GM19351 (cell line): ENCODE data around the gene HECW1.

Experiments used
- ATAC-seq: cut with Tn5 transposase; IDR thresholded peaks from one replicate; pipeline ENCODE4 v1.9.1; 2021; ENCODE audit warnings: mild to moderate bottlenecking, moderate library complexity; ENCODE audit not compliant: unreplicated experiment

The HECW1 gene

DNA sequence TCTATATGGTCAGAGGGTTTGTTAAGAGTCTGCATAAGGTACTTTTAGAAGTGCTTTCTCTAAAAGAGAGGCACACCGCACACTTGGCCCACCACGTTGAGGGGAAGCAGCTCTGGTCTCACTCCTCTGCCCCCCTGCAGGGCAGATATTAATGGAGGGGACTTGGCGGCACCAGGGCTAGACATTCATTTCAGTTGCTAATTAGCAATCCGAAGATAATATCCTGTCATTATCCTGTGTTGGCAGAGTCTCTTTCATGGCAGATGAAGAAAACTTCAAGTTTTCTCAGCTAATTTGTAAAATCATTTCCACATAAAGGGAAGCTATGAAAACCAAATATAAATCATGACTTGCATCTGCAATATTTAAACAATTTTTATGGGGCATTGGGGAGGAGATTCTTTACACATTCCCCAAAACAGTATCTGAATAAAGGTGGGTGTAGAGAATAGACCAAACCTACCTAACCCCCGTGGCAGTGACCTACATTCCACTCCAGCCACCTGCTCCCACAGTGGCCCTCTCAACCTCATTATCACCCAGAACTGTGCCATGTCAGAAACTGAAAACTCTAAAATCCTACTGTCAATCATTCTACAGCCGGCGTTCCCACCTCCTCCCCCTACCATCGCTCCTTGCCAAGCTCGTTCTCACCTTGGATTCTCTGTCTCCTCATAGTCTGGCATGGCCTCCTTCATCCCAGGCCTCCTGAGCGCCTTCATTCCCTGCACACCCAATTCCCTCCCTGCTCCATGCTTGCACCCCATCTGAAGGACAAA lies 416.3 kb downstream of the HECW1 start:
- no peak for ATAC-seq

DNA sequence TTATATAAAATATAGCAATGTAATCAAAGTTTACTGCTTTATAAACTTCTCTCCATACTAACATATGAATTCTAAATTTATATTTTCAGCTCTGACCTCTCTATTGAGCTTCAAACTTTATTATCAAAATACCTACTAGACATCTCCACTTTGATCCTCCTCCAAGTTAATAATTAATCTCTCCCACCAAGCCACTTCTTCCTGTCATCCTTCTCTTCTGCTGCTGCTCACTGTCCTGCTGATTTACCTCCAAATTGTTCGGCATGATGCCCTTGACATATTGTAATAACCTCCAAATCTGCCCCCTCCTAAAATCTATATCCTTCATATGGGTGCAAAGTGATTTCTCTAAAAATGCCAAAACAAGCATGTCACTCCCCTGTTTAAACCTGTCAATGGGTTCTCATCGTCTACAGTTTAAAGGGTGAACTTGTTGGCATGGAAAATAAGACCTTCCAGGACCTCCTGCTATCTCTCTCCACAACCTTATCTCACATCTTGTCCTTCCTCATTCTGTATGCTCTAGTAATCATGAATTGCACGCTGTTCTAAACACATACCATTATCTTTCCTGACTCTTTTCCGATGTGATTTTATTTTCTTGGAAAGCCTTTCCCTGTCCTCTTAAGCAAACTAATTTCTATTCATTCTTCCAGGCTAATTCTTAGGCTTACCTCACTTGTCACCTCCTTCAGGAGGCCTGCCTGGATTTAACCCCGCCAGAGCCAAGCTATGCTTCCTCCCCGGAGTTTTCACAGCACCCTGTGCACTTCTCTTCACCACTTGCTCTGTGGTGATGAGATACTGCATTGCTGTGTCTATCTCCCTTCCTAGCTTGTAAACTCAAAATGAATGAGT lies 418.3 kb downstream of the HECW1 start:
- ATAC-seq: no peak

DNA sequence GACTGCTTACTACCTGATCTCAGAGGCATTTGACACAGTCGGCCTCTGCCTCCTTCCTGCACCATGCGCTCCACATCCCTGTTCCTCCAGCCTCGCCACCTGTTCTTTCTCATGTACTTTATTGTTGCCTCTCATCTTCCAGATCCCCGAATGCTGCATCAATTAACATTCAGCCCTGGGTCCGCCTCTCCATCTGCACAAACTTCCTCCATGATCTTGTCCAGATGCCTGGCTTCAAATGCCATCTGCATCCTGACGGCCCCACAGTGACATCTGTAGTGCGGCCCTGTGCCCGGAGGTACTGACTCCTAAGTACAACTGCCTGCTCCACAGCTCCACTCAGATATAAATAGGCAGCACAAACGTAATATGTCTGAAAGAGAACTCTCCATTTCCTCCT lies 419.3 kb downstream of the HECW1 start:
- ATAC-seq: no peak

DNA sequence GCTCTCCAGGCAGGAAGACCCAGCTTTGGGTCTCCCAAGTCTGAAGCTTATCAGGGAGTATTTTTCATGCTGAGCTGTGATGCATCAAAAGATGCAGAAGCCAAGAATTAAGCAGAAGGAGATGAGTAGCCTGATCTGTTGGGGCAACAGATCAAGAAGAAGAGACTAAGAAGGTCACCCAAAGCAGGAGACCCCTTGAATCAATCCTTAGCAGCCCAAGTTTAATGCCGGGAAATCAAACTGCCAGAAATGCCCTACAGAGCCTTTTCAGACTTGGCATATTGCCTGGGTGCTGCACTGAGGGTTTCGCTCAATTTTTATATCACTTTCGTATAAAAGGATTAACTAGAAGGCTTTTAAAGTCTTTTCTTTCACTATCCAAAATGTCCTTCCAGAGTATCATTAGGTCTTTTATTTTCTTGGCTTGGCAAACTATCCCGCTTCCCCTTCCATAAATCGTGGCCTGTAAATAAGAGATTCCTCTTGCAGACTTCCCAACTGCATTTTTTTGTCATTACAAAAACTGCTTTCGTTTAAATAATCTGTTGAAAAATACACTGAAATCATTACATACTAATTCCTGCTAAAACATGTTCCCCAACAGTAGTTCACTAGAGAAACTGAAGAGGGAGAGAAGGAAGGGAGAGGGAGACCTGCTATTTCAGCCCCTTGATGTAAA lies 421.5 kb downstream of the HECW1 start:
- no peak for ATAC-seq

DNA sequence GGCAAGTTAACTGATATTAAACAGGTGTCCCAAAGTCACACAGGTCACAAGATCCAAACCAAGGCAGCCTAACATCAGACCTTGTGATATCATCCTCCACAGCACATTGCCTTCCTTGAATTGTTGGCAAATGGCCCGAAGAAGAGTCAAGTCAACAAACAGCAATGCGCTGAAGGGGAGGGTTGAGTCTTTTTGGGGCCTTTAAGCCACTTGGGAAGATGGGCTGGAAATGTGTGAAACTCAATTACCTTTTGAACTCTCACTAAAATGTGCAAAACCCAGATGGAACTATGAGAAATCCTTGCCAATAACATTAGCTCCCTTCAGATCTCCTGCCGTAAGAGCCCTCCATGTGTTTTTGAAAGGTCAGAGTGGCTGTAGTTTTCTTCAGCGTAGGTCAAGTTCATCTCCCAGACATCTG lies 422.6 kb downstream of the HECW1 start:
- ATAC-seq: no peak

DNA sequence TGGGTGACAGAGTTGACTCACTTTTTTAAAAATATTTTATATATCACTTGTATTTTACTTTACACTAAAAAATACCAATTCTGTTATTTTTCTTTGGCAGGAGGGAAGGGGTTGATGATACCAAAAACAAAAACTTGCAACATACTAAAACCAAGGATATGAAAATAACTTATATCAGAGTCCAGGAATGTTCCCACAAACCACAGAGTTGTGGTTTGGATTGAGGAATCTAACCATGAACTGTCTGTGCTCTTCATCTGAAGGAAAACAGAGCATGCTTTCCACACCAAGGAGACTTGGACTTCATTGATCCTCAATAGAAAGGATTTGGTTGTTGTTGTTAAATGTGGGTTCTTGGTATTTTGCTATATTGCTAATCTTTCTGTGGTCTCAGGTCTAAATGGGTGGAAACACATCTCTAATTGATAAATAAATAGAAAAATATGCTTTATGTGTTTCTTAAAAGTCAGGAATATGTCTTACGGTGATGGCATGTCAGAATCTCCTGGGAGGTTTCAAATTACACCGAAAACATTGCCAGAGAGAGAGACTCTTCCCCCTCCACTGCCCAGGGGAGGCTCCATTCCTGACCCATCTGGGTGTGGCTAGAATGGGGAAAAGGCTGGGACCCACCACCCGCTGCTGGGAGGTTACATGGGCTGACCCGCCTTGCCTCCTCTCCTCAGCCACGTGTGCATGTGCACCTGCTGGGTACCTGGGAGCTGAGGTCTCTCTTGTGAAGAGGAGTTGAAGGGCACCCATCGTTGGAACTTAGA lies 423.6 kb downstream of the HECW1 start:
- no peak for ATAC-seq

DNA sequence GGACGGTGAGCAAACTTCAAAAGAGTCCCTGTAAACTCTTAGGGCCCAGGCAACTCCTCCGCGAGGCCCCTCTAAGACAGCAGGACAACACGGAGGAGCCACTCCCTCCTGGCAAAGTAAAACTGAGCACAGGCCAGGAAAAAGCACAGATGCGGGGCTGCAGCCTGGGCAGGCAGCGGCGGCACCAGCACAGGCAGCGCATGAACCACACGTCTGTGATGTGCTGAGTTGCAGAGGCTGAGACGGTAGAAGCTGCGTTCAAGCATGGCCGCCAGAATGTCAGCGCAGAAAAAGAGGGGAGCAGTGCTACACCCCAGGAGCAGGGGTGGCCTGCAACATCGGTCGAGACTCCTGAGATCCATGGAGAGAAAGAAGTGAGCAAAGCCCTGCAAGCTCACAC lies 424.3 kb downstream of the HECW1 start:
- no peak for ATAC-seq

DNA sequence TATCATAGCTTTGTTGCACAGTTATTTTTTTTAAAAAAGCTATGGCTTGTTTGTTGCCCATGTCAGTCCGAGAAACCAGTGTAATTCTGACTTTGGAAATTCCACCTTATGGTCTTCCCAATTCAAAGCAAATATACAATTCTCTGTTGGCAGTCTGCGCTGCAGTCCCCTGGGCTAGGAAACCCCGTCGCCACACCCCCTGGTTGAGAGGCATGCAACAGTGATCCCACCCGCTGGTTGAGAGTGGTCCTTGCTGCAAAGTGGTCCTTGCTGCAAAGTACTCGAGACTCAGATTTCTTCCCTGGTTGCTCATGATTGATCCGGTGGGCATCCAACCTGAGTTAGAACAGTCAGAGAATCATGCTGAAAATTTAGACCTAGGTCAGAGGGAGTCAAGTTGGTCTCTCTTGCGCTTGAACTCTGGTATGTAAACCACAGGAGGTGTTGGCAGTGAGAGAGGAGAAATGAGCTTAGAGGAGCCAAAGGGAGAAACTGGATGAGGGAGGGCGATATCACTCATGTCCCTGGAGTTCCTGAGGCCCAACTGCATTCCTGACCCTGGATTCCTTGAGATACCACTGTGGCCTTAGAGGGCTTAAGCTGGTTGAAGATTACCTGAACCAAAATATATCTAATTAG lies 425.4 kb downstream of the HECW1 start:
- no peak for ATAC-seq

DNA sequence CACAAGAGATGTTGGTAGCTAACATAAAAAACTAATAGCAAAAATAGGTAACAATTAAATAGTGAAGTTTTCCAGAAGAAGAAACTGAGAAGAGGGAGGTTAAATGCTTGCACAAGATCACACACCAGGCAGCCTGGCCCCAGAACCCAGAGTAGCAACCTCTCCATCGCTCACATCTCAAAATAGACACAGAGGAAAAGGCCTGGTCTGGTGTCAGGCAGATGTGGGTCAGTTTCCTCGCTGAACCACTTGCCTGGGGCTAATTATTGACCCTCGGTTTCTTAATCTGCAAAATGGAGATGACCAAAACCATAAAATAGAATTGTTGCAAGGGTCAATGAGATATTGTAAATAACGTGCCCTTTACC lies 425.9 kb downstream of the HECW1 start:
- ATAC-seq: no peak

DNA sequence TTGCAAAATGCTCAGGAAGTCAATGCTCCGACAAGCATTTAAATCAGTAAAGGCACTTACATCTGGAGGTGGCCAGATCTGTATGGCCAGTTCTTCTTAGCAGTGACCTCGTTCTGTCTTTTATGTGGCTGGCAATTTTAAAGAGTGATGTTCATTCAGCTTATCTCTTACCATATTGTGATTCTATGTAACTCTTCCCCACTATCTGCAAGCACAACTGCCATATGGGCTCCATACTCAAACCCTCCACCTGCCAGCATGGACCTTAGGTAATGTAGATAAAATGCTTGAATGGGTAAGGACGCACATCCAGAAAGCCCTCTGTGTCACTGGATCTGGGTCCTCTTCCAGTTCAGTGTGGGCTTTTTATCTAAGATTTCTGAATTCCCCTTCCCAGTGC lies 428.0 kb downstream of the HECW1 start:
- no peak for ATAC-seq

DNA sequence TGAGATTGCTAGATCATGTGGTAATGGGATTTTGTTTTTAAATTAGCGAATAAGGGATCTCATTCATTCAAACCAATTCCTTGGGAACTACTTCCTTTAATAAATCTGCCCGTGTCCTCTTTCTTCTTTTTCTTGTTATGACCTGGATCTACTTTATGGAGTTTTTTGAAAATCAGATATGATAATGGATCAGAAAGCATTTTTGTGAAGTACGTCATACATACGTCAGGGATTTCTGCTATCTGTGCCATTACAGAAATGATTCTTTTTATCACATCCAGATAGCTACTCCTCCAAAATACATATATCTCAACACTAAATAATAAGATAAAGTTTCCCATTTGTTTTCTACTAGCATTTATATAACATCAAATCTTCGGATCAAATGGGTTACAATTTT lies 430.3 kb downstream of the HECW1 start:
- ATAC-seq: no peak

DNA sequence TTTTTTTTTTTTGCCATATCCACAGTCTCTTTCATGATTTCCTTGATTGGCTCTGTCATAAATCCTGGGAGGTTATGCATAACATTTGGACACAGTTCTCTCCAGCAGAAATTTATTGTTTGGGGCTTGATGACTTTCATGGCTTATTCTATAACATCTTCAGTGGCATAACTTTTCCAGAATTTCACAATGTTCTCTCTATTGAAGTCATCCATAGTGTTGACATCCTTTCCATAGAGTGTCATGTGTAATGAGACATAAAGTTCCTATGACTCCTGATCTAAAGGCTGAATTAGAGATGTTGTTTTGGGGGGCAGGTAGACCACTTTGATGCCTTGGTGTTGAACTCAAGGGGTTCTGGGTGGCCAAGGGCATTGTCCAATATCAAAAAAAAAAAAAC lies 433.8 kb downstream of the HECW1 start:
- no peak for ATAC-seq

DNA sequence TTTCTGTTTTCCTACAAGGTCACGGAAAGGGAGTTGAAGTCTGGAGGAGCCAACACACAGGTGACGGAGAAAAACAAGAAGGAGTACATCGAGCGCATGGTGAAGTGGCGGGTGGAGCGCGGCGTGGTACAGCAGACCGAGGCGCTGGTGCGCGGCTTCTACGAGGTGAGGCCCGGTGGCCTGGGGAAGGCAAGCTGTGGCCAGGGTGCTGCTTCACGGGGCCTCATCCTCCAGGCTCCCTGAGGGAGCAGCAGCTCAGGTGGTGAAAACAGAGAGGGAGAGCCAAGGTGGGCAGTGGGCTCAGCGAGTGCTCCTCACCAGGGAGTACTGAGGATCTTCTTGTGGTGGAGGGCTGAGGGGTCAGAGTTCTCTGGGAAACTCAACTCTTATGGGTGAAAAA lies 438.0 kb downstream of the HECW1 start:
- no peak for ATAC-seq

DNA sequence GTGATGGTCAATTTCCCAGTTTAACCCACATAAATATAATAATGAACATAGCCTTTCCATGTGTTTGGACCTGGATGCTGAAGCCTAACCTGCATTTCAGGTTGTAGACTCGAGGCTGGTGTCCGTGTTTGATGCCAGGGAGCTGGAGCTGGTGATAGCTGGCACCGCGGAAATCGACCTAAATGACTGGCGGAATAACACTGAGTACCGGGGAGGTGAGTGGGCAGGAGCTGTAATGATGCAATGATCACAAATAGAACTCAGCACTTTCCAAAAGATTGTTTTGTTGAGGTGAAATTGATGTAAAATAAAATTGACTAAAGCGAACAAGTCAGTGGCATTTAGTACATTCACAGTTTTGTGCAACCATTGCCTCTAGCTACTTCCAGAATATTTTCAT lies 439.7 kb downstream of the HECW1 start:
- no peak for ATAC-seq

DNA sequence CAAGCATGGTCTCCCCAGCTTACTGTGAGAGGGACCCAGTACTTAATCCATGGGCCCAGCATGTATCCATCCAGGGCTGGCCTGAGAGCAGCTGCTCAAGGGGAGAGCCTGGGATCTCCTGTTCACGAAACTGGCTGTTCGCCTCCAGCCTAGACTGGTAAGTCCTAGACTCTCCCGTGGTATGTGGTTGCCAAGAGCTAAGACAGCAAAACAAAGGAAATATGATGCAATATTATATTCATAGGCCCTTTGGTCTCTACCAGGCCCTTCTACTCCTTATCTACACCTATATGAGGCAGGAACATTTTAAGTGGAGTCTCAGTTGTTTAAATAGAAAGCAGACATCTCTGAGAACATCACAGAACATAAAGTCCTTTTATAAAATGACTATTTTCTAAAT lies 441.6 kb downstream of the HECW1 start:
- no peak for ATAC-seq

DNA sequence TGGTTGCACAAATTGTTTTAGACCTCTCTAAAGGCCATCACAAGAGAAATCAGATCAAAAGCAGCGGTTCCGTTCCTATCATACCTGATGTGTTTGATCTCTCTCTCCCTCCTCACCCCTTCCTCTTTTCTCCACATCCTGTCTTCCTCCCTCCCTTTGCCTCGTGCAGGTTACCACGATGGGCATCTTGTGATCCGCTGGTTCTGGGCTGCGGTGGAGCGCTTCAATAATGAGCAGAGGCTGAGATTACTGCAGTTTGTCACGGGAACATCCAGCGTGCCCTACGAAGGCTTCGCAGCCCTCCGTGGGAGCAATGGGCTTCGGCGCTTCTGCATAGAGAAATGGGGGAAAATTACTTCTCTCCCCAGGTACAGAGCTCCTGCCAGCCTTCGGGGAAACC lies 442.0 kb downstream of the HECW1 start:
- no peak for ATAC-seq

DNA sequence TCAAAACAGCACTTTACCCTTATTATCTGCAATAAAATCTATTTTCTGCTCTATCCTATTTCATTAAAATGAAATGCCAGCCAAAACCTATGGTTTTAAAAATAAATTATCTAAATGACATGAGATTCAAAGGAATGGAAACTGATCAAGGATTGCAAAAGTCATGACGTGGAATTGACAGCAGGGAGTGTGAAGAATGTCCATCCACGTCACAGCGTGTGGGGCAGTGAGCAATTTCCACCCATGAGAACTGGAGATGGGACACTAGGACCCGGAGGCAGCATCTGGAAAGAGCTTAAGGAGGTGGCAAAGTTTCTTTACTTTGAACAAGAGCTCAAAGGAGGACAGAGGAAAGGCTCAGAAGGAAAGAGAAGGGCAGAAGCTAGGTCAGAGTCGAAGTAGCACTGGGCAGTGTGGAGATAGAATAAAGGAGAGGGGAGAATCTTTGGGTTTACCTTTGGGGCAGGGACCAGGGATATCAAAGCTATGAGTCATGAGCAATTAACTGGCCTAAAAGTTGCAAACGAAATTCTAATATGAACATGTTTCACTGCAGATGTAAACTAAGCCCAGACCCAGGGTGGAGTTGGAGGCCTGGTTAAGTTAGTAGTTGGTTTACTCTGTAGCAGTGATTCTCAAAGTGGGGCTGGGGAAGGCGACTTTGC lies 445.5 kb downstream of the HECW1 start:
- no peak for ATAC-seq

DNA sequence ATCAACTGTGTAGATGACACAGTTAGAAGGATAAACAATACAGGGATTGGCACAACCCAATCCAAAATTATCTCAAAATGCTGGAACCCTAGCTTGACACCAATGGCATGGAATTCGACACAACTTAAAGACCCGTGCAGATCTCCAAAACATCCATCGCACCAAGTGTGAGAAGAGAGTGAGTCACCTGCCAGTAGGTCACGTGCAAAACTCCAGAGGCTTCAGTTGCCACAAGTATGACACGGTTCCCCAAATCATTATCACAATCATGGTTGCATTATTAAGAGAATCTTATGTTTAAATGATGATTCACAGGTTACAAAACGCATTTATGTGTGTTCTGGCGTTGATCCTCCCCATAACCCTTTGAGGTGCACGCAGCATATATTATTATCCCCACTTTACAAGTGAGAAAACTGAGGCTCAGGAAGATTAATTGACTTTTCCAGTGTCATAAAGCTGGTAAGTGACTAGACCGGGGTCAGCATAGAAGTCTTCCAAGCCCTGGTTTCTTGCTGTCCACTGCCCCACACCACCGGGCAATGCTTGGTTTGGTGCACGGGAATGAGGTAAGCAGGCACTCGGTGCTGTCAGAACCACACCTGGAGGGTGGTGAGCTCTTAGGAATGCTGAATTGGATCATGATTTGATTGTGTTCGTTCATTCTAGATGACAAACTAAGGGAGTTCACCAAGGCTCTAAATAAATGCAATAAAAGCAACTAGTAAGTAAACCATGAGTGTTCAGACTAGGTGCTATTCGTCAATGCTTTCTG lies 446.9 kb downstream of the HECW1 start:
- ATAC-seq: no peak

DNA sequence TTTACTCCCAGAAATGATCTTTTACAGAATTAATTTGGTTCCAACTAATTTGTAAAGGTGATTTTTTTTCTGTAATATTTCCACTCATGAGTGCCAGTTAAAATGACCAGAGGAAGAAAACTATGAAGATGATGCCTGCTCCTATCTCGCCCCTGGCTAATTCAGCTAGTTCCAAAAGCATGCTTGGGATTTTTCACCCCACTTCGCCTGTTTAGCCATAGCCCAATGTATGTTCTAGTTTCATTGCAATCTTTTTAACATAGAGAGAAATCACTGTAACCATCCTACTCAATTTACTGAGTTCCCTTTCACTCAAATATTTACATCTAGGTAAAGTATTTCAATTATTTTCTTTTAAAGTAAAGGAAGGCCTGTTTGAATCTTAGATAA lies 447.5 kb downstream of the HECW1 start:
- no peak for ATAC-seq
